Right forelimb (tissue), 1 donor: ENCODE results near the gene ATP13A3.

ENCODE experiments used
- DNase-seq: peaks from one replicate; pipeline ENCODE4 v3.0.0-alpha.2; 2018

ATP13A3 gene

GRCh38 chr3:194475138-194475932, 11.5 kb downstream of the ATP13A3 start:
- DNase-seq = no peak

DNA sequence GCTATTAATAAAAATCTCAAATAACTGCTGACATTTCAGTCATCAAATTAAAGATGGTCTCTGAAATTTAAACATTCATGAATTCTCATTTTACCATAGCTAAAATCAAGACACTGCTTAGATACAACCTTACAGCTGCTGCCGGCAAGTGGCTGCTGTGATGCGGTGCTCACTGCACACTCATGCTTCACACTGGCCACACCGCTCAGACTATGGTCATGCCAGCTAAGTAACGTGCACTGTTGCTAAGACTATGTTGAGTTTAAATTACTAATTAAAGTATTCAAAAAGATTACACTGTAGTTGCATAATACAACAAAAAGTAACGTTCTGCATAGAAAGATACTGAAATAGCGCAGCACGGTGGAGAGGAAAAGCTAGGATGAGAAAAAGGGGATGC, 12.1 kb downstream of the ATP13A3 start:
- no peak for DNase-seq

GRCh38 chr3:194472290-194472920, 14.4 kb downstream of the ATP13A3 start:
- no peak for DNase-seq

DNA sequence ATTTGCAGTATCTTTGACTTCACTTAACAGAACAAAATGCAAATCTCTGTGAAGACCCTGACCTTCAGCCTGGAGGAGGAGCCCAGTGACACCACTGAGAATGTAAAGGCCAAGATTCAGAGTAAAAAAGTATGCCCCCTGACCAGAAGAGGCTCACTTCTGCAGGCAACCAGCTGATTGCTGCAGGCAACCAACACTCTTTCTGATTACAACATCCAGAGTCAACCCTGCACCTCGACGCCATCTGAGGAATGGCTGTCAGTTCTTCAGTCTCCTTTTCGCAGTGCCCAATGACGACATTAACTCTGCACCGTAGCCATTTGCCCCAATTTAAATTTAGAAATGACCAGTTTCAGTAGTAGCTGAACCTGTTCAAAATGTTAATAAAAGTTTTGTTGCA, 14.9 kb downstream of the ATP13A3 start:
- DNase-seq = no peak

DNA sequence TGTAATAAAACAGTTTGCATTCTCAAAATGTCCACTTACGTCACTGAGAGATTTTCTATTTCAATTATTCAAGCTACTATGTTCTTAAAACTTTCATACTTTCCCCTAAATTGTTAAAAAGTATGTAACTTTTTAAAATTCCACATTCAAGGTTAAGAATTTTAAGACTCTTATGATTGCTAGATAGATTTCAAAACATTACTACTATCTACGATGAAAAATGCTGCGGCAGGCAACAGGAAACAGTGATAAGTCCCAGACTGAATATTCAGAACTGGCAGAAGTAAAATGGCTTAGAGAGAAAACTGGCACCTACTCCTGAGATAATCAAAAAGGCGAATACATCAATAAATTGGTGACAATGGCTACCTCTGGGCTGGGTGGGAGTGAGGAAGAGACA, 16.2 kb downstream of the ATP13A3 start:
- DNase-seq = no peak

GRCh38 chr3:194469977-194470376, 16.8 kb downstream of the ATP13A3 start:
- no peak for DNase-seq

DNA sequence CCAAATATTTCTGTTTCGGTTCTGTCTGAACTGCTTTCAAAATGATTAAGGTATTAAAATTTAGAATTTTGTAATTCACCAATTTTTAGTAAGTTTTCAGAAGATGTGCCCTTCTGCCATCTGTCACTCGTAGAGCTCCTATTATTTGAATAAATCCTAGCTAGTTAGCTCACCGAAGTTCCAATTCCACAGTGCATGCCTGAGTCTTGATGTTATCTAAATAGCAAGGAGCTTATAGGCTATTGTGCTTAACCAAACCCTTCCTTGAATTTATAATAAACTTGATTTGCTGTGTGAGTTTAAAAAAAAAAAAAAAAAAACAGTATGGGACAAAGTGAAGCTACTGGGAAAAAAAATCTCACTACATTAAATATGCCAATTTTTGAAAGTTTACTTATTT, 18.7 kb downstream of the ATP13A3 start:
- DNase-seq = no peak

DNA sequence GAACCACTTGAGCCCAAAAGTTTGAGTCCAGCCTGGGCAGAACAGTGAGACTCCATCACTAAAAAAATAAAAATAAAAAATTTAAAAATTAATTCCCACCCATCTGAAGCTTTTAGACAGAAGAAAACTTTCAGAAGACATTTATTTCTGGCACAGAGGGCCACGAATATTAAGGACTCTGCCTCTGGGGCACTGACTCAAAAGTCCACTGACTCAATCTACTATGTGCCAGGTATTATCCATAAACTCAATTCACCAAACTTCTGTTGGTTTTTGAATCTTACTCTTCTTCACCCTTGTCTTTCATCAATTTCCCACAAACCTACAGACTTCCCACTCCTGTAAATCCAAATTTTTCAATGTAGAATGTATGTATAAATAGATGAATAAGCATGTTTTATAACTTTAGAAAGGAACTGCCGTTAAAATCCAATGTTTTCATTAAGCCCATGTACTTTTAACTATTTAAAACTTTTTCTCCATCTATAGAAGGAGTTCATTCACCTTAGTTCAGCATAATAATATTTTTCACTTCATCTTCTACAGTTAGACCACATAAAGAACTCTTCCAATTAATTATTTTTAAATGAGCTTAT, 19.9 kb downstream of the ATP13A3 start:
- DNase-seq = no peak

DNA sequence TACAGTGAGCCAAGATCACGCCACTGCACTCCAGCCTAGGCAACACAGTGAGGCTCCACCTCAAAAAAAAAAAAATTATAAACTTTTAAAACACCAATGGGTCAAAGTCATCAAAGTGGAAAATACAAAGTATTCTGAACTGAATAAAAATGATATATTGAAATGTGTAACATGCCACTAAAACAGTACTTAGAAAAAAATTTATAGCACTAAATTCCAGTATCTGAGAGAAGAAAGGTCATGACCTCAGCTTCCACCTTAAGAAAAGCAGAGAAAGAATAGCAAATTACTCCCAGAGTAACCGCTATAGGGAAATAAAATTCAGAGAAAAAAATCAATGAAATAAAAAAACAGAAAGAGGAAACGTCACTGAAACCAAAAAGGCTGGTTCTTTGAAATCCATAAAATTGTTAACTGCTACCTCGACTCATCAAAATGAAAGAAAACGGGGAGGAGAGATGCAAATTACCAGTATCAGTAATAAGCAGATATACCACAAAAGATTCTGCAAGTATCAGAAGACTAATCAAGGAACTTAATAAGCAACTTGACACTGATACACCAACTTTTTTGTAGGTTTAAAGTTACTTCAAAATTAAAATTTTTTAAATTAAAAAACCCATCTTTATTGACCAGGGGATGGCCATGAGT, 20.8 kb downstream of the ATP13A3 start:
- DNase-seq = no peak

GRCh38 chr3:194465246-194465645, 21.6 kb downstream of the ATP13A3 start:
- DNase-seq = no peak

- no peak for DNase-seq
These were observed 22.1 kb downstream of the ATP13A3 start for GRCh38 chr3:194464692-194465091.

- DNase-seq = no peak
These were observed 23.9 kb downstream of the ATP13A3 start for GRCh38 chr3:194462936-194463335.

GRCh38 chr3:194460566-194460965, 26.2 kb downstream of the ATP13A3 start:
- no peak for DNase-seq

DNA sequence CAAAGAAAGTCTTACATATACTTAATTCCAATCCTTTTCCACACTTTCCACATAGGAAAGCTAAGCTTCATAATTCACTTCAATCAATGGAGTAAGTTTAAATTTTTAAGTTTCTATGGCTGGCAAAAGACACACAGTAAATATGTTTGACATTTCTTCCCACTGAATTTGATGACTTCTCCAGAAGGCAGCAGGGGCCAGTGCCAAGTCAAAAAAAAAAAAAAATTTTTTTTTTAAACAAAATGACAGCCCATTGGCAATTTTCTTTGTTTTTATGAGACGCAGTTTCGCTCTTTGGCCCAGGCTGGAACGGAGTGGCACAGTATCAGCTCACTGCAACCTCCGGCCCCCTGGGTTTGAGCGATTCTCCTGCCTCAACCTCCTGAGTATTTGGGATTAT, 28.7 kb downstream of the ATP13A3 start:
- DNase-seq = no peak

GRCh38 chr3:194455481-194455880, 31.3 kb downstream of the ATP13A3 start:
- DNase-seq = no peak

DNA sequence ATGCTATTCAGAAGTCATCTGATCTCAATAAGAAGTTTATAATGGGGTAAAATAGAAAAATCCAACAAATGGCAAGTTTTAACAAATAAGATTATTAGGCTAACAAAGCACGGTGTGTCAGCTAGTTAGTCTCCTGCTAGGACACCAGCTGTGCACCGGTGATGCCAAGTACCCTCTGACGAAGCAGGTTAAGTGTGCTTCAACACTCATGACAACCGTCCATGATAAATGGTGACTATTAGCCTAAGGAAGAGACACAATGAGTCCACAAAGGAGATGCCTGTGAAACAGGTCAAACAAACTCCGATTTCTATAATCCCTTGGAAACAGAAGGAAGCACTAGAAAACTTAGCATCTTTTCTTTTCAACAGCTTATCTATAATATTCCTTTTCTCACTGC, 36.5 kb downstream of the ATP13A3 start:
- no peak for DNase-seq

DNA sequence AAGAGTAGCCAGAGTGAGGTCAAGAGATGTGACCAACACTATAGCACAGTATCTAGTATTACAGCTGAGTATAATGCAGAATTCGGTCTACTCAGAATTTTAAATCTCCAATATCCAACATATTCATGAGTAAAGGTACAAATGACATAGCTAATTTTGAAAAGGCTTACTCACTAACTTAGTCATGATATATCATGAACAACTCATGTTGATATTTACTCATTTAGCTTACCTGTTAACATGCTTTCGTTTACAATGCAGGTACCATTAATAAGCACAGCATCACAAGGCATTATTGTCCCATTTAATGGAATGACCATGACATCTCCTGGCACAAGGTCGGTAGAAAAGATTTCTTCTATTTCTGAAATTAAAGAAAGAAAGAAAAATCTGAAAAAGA, 36.9 kb downstream of the ATP13A3 start:
- DNase-seq = no peak

GRCh38 chr3:194447657-194448056, 39.1 kb downstream of the ATP13A3 start:
- no peak for DNase-seq

GRCh38 chr3:194447161-194447560, 39.6 kb downstream of the ATP13A3 start:
- DNase-seq = no peak

GRCh38 chr3:194446754-194447153, 40.0 kb downstream of the ATP13A3 start:
- no peak for DNase-seq

DNA sequence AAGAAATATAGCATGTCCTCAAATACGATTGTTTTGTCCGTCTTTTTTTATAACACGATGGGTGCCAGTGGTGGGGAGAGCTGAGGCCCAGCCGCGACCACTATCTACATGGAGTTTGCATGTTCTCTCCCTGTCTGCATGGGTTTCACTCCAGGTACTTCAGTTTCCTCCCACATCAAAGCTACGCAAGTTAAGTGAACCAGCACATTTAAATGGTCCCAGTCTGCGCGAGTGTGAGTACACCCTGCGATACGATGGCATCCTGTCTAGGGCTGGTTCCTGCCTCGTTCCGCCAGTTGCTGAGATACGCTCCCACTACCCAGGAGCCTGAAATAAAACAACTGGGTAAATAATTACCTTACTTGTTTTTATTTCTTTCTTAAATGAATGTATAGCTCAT, 40.6 kb downstream of the ATP13A3 start:
- no peak for DNase-seq

GRCh38 chr3:194443901-194444300, 42.9 kb downstream of the ATP13A3 start:
- no peak for DNase-seq

- no peak for DNase-seq
These were observed 46.0 kb downstream of the ATP13A3 start for GRCh38 chr3:194440756-194441155.
